Activated CD8-positive, alpha-beta T cell treated with anti-CD3 and anti-CD28 coated beads, Interleukin-2, amount 10 ng/mL, durations not matched to agents 7 days and 5 days (primary cell): ENCODE data around the gene MLANA. TPM values are rescaled to one million over a fixed set of nuclear protein-coding genes. Genes with fewer than 3 reads are reported as not detected.

Source experiments
- ATAC-seq: fragments of 150-1000 bp; cut with Tn5 transposase; one replicate; pipeline ENCODE4 v1.10.0; 2021; ENCODE audit warnings: moderate library complexity
- CTCF ChIA-PET: fragments of 350-600 bp; sonication (Branson Sonifier 250); formaldehyde crosslinking; loops from one replicate; lab custom pipeline; 2021; ENCODE audit warnings: antibody characterized with exemption; lab: Charles Lee
- POLR2A ChIA-PET: fragments of 350-600 bp; sonication (Branson Sonifier 250); formaldehyde crosslinking; loops from one replicate; lab custom pipeline; 2021; ENCODE audit warnings: antibody characterized with exemption; lab: Charles Lee
- DNase-seq: peaks from one replicate; pipeline ENCODE4 v3.0.0-alpha.2; 2020
- H3K27ac Mint-ChIP-seq: one replicate; pipeline ENCODE4 v1.8.0; 2021; ENCODE audit warnings: mild to moderate bottlenecking, mixed read lengths
- H3K27me3 Mint-ChIP-seq: one replicate; pipeline ENCODE4 v1.8.0; 2021; ENCODE audit warnings: low read depth, mixed read lengths
- H3K36me3 Mint-ChIP-seq: one replicate; pipeline ENCODE4 v1.8.0; 2021; ENCODE audit warnings: low read depth, mixed read lengths
- H3K4me1 Mint-ChIP-seq: one replicate; pipeline ENCODE4 v1.8.0; 2021; ENCODE audit warnings: low read depth, mixed read lengths
- H3K4me3 Mint-ChIP-seq: one replicate; pipeline ENCODE4 v1.8.0; 2021; ENCODE audit warnings: mild to moderate bottlenecking, mixed read lengths
- H3K9me3 Mint-ChIP-seq: one replicate; pipeline ENCODE4 v1.8.0; 2022; ENCODE audit warnings: mixed read lengths; ENCODE audit not compliant: insufficient read depth
- total RNA-seq, 2 experiments: library from RNA; stranded (reverse); gene quantifications; one replicate each; pipeline ENCODE4 v1.2.3, GENCODE V29; 2021

MLANA gene
- total RNA-seq, 2 experiments from 2014 or later: not detected

- peak overlapping the region; percentile 73 for H3K27ac Mint-ChIP-seq
Measured at GRCh38 chr9:5886114-5886939, 4.4 kb upstream of the MLANA start.

GRCh38 chr9:5892456-5893133, 1.9 kb downstream of the MLANA start:
- no peak overlapping the region for H3K4me3 Mint-ChIP-seq
- ChIA-PET CTCF (no interaction called here), POLR2A (no interaction called here)
- no peak overlapping the region for H3K27ac Mint-ChIP-seq
- no peaks in the 10 kb centered on the region for H3K9me3 Mint-ChIP-seq
- DNase-seq (no peak), ATAC-seq (no peak)
- H3K27me3 Mint-ChIP-seq: peaks cover 12% of the 10 kb centered on the region
- no peaks in the 10 kb centered on the region for H3K4me1 Mint-ChIP-seq
- peaks cover 3% of the 10 kb centered on the region for H3K36me3 Mint-ChIP-seq

More at GRCh38 chr9:5886114-5886939, 4.4 kb upstream of the MLANA start:
- ChIA-PET POLR2A (interaction anchor here (1.2 kb wide), 1 partner anchor 129 kb away, joined by 4 read pairs; the partner anchor contains the start of gene RANBP6), CTCF (interaction anchor here (0.6 to 5.4 kb wide), 50 partner anchors 9 to 681 kb away, joined by 3 to 99 read pairs (median 4); partner anchors contain the start of gene ERMP1)
- DNase-seq (peak; percentile 89), ATAC-seq (peak; percentile 96)
- H3K36me3 Mint-ChIP-seq: peaks cover 4% of the 10 kb centered on the region
- H3K4me3 Mint-ChIP-seq: no peak overlapping the region
- peaks cover 13% of the 10 kb centered on the region for H3K27me3 Mint-ChIP-seq
- no peaks in the 10 kb centered on the region for H3K9me3 Mint-ChIP-seq
- H3K4me1 Mint-ChIP-seq: peaks cover 19% of the 10 kb centered on the region

GRCh38 chr9:5893134-5893505, 2.4 kb downstream of the MLANA start:
- no peak overlapping the region for H3K27ac Mint-ChIP-seq
- H3K9me3 Mint-ChIP-seq: no peaks in the 10 kb centered on the region
- ATAC-seq (no peak), DNase-seq (no peak)
- peaks cover 5% of the 10 kb centered on the region for H3K36me3 Mint-ChIP-seq
- H3K4me3 Mint-ChIP-seq: no peak overlapping the region
- ChIA-PET POLR2A (no interaction called here), CTCF (no interaction called here)
- H3K4me1 Mint-ChIP-seq: no peaks in the 10 kb centered on the region
- peaks cover 10% of the 10 kb centered on the region for H3K27me3 Mint-ChIP-seq

- DNase-seq: no peak
- no peak for ATAC-seq
- ChIA-PET POLR2A (no interaction called here), CTCF (interaction anchor here (1.9 to 3.8 kb wide), 2 partner anchors 7 to 160 kb away, joined by 6 to 24 read pairs; no protein-coding TSS in a partner anchor)
- no peak overlapping the region for H3K4me3 Mint-ChIP-seq
- peaks cover 10% of the 10 kb centered on the region for H3K27me3 Mint-ChIP-seq
- peaks cover 7% of the 10 kb centered on the region for H3K36me3 Mint-ChIP-seq
- H3K27ac Mint-ChIP-seq: no peak overlapping the region
- no peaks in the 10 kb centered on the region for H3K4me1 Mint-ChIP-seq
- no peaks in the 10 kb centered on the region for H3K9me3 Mint-ChIP-seq
Measured at GRCh38 chr9:5893591-5894236, 3.0 kb downstream of the MLANA start.

- Mint-ChIP-seq H3K4me3 (no peak overlapping the region), H3K9me3 (no peaks in the 10 kb centered on the region), H3K4me1 (no peaks in the 10 kb centered on the region), H3K36me3 (peaks cover 7% of the 10 kb centered on the region), H3K27me3 (peaks cover 5% of the 10 kb centered on the region), H3K27ac (no peak overlapping the region)
- ChIA-PET CTCF (interaction anchor here (1.9 to 3.8 kb wide), 2 partner anchors 8 to 160 kb away, joined by 6 to 24 read pairs; no protein-coding TSS in a partner anchor), POLR2A (no interaction called here)
- DNase-seq (no peak), ATAC-seq (no peak)
Measured at GRCh38 chr9:5894237-5894959, 3.7 kb downstream of the MLANA start.

- Mint-ChIP-seq H3K27ac (no peak overlapping the region), H3K27me3 (no peaks in the 10 kb centered on the region), H3K4me3 (no peak overlapping the region), H3K36me3 (peaks cover 7% of the 10 kb centered on the region), H3K9me3 (no peaks in the 10 kb centered on the region), H3K4me1 (no peaks in the 10 kb centered on the region)
- ChIA-PET POLR2A (interaction anchor here (0.8 kb wide), 1 partner anchor 111 kb away, joined by 3 read pairs; no protein-coding TSS in a partner anchor), CTCF (interaction anchor here (3.8 kb wide), 1 partner anchor 9 kb away, joined by 24 read pairs; no protein-coding TSS in a partner anchor)
- DNase-seq (no peak), ATAC-seq (no peak)
Measured at GRCh38 chr9:5895782-5896181, 5.1 kb downstream of the MLANA start.

- DNase-seq: no peak
- ChIA-PET CTCF (interaction anchor here (3.8 kb wide), 1 partner anchor 10 kb away, joined by 24 read pairs; no protein-coding TSS in a partner anchor), POLR2A (no interaction called here)
- Mint-ChIP-seq H3K4me3 (no peak overlapping the region), H3K4me1 (no peaks in the 10 kb centered on the region), H3K27me3 (no peaks in the 10 kb centered on the region), H3K9me3 (no peaks in the 10 kb centered on the region), H3K36me3 (peaks cover 7% of the 10 kb centered on the region), H3K27ac (no peak overlapping the region)
- no peak for ATAC-seq
Measured at GRCh38 chr9:5896863-5897262, 6.2 kb downstream of the MLANA start.

GRCh38 chr9:5897851-5898250, 7.2 kb downstream of the MLANA start:
- peak overlapping the region; percentile 63 for H3K27ac Mint-ChIP-seq
- no peaks in the 10 kb centered on the region for H3K9me3 Mint-ChIP-seq
- ATAC-seq (no peak), DNase-seq (no peak)
- ChIA-PET POLR2A (no interaction called here), CTCF (no interaction called here)
- H3K36me3 Mint-ChIP-seq: peaks cover 7% of the 10 kb centered on the region
- no peaks in the 10 kb centered on the region for H3K27me3 Mint-ChIP-seq
- H3K4me3 Mint-ChIP-seq: no peak overlapping the region
- no peaks in the 10 kb centered on the region for H3K4me1 Mint-ChIP-seq

- Mint-ChIP-seq H3K27ac (no peak overlapping the region), H3K4me3 (no peak overlapping the region), H3K36me3 (peaks cover 9% of the 10 kb centered on the region), H3K27me3 (no peaks in the 10 kb centered on the region), H3K9me3 (no peaks in the 10 kb centered on the region), H3K4me1 (no peaks in the 10 kb centered on the region)
- ChIA-PET POLR2A (no interaction called here), CTCF (interaction anchor here (0.8 to 5.5 kb wide), 7 partner anchors 12 to 295 kb away, joined by 3 to 44 read pairs (median 4); partner anchors contain the start of gene ERMP1)
- ATAC-seq (no peak), DNase-seq (no peak)
Measured at GRCh38 chr9:5899292-5899691, 8.6 kb downstream of the MLANA start.

GRCh38 chr9:5900622-5901021, 9.9 kb downstream of the MLANA start:
- DNase-seq (no peak), ATAC-seq (no peak)
- POLR2A ChIA-PET: no interaction called here
- no peaks in the 10 kb centered on the region for H3K27me3 Mint-ChIP-seq
- no peak overlapping the region for H3K4me3 Mint-ChIP-seq
- no peaks in the 10 kb centered on the region for H3K9me3 Mint-ChIP-seq
- peaks cover 17% of the 10 kb centered on the region for H3K36me3 Mint-ChIP-seq
- H3K27ac Mint-ChIP-seq: no peak overlapping the region
- no peaks in the 10 kb centered on the region for H3K4me1 Mint-ChIP-seq
- CTCF ChIA-PET: interaction anchor here (0.6 to 5.5 kb wide), 6 partner anchors 14 to 803 kb away, joined by 3 to 44 read pairs (median 4); partner anchors contain the start of gene ERMP1

GRCh38 chr9:5902377-5902776, 11.7 kb downstream of the MLANA start:
- H3K27ac Mint-ChIP-seq: no peak overlapping the region
- peaks cover 18% of the 10 kb centered on the region for H3K36me3 Mint-ChIP-seq
- H3K9me3 Mint-ChIP-seq: no peaks in the 10 kb centered on the region
- H3K27me3 Mint-ChIP-seq: no peaks in the 10 kb centered on the region
- H3K4me3 Mint-ChIP-seq: no peak overlapping the region
- ATAC-seq (no peak), DNase-seq (no peak)
- ChIA-PET POLR2A (no interaction called here), CTCF (interaction anchor here (1.6 to 5.5 kb wide), 2 partner anchors 15 to 152 kb away, joined by 3 to 44 read pairs; no protein-coding TSS in a partner anchor)
- H3K4me1 Mint-ChIP-seq: no peaks in the 10 kb centered on the region
